HCT116 (cell line): ENCODE measurements around the gene CFAP43.

Experiments
- CEBPB ChIP-seq: IDR thresholded peaks from 2 replicates; pipeline ENCODE4 v1.6.1; 2012; ENCODE audit warnings: low read depth
- CTCF ChIP-seq, 3 experiments: fragments of 200-600 bp in 1 of 3; sonication (generic) in 1 of 3; IDR thresholded peaks in 2 of 3; conservative IDR thresholded peaks in 1 of 3; 2 replicates each; pipeline ENCODE4 v1.5.1; 2012 to 2017; ENCODE audit warnings: low read depth in 2 of 3, low read length in 2 of 3, antibody characterized with exemption in 1 of 3, borderline replicate concordance in 1 of 3, control low read depth in 1 of 3, mild to moderate bottlenecking in 1 of 3, mixed read lengths in 1 of 3, mixed run types in 1 of 3, moderate library complexity in 1 of 3; ENCODE audit not compliant: insufficient read depth in 1 of 3
- POLR2A ChIP-seq: IDR thresholded peaks from 2 replicates; pipeline ENCODE4 v1.7.0; 2011; ENCODE audit warnings: borderline replicate concordance; ENCODE audit not compliant: insufficient read depth, insufficient read length; ENCODE audit errors: extremely low read depth
- POLR2AphosphoS5 ChIP-seq: IDR thresholded peaks from 2 replicates; pipeline ENCODE4 v1.6.1; 2011; ENCODE audit warnings: mild to moderate bottlenecking, low read depth, low read length, moderate library complexity
- ZNF274 ChIP-seq: fragments of 200-500 bp; sonication (Bioruptor generic); IDR thresholded peaks from 2 replicates; pipeline ENCODE4 v1.6.1; 2014; ENCODE audit warnings: mild to moderate bottlenecking, low read depth, low read length, inconsistent platforms

- TF ChIP-seq CEBPB = no peak
- no peak for TF ChIP-seq CTCF (IDR thresholded peaks at IDR 0.05 in 2 of 3, conservative IDR thresholded peaks at IDR 0.05 in 1 of 3; ENCODE audit: borderline replicate concordance in 1 of 3, insufficient read depth in 1 of 3, low read depth in 2 of 3, low read length in 2 of 3)
- no peak for TF ChIP-seq POLR2AphosphoS5
- TF ChIP-seq POLR2A = no peak
- no peak for TF ChIP-seq ZNF274
Measured at GRCh38 chr10:104151737-104152136, 80.4 kb downstream of the CFAP43 start.
